Left ventricle myocardium inferior (tissue), 1 donor: Measurements from ENCODE around the gene PTPRN2. TPM values are rescaled to one million over a fixed set of nuclear protein-coding genes. Genes with fewer than 3 reads are reported as not detected.

ENCODE experiments used
- DNase-seq: peaks from one replicate; pipeline ENCODE4 v3.0.0-alpha.2; 2020
- H3K27ac ChIP-seq: fragments of 200-600 bp; replicated peaks from 2 replicates; pipeline ENCODE4 v1.8.0; 2021
- H3K27me3 ChIP-seq: fragments of 200-600 bp; 2 replicates; pipeline ENCODE4 v1.8.0; 2021; ENCODE audit warnings: low read depth
- H3K36me3 ChIP-seq: fragments of 200-600 bp; 2 replicates; pipeline ENCODE4 v1.8.0; 2021
- H3K4me1 ChIP-seq: fragments of 200-600 bp; 2 replicates; pipeline ENCODE4 v1.8.0; 2021
- H3K4me3 ChIP-seq: fragments of 200-600 bp; 2 replicates; pipeline ENCODE4 v1.8.0; 2021; ENCODE audit warnings: mild to moderate bottlenecking, moderate library complexity
- H3K9me3 ChIP-seq: fragments of 200-600 bp; replicated peaks from 2 replicates; pipeline ENCODE4 v1.8.0; 2021
- intact Hi-C: fragments of 100-400 bp; cut with micrococcal nuclease; formaldehyde crosslinking; loops from one replicate; pipeline ENCODE4 v1.11.0; 2022
- total RNA-seq: library from RNA; stranded (reverse); fragmentation: NEBNext Ultra II Directional; extraction: Animal tissue kit (Norgen Biotek cat#: 25700); gene quantifications from one replicate; pipeline ENCODE4 v1.2.1, GENCODE V29; 2021
- TF ChIP-seq, protein P1 (sequence below): fragments of 200-600 bp; IDR thresholded peaks from 2 replicates; pipeline ENCODE4 v1.8.0; 2021; ENCODE audit warnings: antibody characterized with exemption, mild to moderate bottlenecking, borderline replicate concordance
- donor health status: DM: no; HTN: yes; CAD: no; lungs with severe emphysema.

The PTPRN2 gene
- total RNA-seq, 1 donor from 2014 or later = 1.3 TPM

DNA sequence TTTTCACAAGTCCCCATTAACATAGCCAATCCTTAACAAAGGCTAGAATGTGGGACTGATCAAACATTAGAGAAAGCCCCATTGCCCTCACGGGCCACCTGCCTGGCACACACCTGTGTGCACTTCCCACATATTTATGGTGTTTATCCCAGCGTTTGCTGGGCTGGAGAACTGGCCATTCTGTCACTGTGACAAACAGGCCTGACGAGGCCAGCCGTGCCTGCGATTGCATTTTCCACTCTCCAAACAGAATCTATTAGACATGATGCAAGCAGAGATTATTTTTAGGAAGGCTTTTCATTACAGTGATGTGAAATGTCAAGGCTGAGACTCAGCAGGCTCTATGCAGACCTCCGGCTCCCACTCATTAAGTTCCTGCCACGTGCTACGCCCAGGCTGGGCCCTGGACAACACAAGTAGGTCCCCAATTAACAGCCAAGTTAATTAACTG is 20.4 kb downstream of the PTPRN2 start:
- Histone ChIP-seq H3K36me3 (no peaks in the 10 kb centered on the region), H3K27me3 (peaks cover 100% of the 10 kb centered on the region), H3K4me1 (peaks cover 5% of the 10 kb centered on the region), H3K4me3 (no peak overlapping the region), H3K27ac (no peak overlapping the region), H3K9me3 (no peaks in the 10 kb centered on the region)
- TF ChIP-seq, protein P1, sequence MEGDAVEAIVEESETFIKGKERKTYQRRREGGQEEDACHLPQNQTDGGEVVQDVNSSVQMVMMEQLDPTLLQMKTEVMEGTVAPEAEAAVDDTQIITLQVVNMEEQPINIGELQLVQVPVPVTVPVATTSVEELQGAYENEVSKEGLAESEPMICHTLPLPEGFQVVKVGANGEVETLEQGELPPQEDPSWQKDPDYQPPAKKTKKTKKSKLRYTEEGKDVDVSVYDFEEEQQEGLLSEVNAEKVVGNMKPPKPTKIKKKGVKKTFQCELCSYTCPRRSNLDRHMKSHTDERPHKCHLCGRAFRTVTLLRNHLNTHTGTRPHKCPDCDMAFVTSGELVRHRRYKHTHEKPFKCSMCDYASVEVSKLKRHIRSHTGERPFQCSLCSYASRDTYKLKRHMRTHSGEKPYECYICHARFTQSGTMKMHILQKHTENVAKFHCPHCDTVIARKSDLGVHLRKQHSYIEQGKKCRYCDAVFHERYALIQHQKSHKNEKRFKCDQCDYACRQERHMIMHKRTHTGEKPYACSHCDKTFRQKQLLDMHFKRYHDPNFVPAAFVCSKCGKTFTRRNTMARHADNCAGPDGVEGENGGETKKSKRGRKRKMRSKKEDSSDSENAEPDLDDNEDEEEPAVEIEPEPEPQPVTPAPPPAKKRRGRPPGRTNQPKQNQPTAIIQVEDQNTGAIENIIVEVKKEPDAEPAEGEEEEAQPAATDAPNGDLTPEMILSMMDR = no peak
- no peak for DNase-seq
- intact Hi-C loops = no loop called here

DNA sequence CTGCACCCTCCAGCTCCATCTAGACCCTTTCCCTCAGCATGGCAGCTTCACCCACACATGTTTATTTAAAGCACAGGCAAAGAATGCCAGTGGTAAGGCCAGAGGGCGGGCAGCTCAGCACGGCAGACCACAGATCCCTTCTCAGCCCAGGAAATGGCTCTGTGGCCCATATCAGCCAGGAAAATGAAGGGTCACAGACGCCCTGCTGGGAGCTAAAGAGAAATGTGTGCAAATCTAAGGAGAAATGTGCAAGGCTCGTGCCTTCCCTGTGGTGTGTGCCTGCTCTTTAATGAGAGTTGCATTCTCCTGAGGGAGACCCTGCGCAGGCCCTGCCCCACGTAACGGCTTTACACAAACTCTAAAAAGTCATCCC is 23.0 kb downstream of the PTPRN2 start:
- intact Hi-C loops = no loop called here
- H3K4me1 ChIP-seq = no peaks in the 10 kb centered on the region
- no peak overlapping the region for H3K4me3 ChIP-seq
- no peak overlapping the region for H3K27ac ChIP-seq
- H3K9me3 ChIP-seq = no peaks in the 10 kb centered on the region
- H3K27me3 ChIP-seq = peaks cover 95% of the 10 kb centered on the region
- TF ChIP-seq, protein P1 = no peak
- H3K36me3 ChIP-seq = no peaks in the 10 kb centered on the region
- DNase-seq = no peak

DNA sequence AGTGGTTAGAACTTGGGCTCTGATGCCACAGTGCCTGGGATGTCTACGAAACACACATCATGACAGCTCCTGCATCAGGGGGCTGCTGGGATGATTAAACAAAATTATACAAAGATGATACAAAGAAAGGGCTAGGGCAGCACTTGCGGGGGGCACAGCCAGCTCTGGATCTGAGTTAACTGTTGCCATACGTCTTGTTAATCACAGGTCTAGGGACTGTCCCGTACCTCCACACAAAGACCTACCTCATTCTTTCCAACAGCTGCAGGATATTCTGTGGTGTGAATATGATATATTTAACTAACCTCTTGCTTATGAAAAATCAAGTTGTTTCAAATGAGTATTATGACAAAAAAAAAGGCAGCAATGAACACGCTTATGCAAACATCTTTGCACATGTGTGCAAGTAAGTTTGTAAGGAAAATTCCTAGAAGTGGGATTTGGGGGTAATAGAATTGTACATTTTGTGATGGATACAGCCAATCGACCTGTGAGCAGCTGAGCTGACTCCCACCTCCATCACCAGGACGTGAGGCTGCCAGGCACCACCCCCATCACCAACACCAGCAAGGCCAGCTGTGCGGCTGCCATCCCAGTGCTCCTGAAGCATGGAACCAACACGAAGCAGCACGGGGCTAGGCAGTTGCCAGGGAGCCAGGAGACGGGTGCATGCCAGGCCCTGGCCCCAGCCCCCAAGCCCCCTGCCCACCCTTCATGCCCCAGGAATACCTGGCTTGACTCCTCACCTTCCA is 23.5 kb downstream of the PTPRN2 start:
- TF ChIP-seq, protein P1 = no peak
- Histone ChIP-seq H3K36me3 (no peaks in the 10 kb centered on the region), H3K4me1 (no peaks in the 10 kb centered on the region), H3K4me3 (no peak overlapping the region), H3K27me3 (peaks cover 89% of the 10 kb centered on the region), H3K27ac (no peak overlapping the region), H3K9me3 (no peaks in the 10 kb centered on the region)
- DNase-seq = no peak
- intact Hi-C loops = no loop called here

DNA sequence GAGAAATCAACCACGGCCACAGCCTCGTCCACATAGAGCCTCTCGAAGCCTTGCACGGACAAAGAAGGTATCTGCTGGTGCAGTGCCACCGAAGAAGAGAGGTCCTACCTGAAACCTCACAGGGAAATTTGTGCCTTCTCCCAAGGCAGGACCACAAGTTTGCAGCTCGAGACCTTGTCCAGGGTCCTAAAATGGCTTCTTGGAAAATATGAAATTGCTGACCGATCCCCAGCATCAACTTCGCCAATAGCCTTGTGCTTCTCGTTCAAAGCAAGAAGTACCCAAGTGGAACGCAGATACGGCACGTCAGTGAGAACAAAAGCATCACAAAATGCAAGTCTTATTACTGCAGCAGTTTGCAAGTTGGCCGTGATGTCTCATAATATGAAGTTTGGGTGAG is 24.6 kb downstream of the PTPRN2 start:
- Histone ChIP-seq H3K27me3 (peaks cover 79% of the 10 kb centered on the region), H3K36me3 (no peaks in the 10 kb centered on the region), H3K4me3 (no peak overlapping the region), H3K9me3 (no peaks in the 10 kb centered on the region), H3K27ac (no peak overlapping the region), H3K4me1 (no peaks in the 10 kb centered on the region)
- intact Hi-C loops = no loop called here
- TF ChIP-seq, protein P1 = no peak
- DNase-seq = no peak

DNA sequence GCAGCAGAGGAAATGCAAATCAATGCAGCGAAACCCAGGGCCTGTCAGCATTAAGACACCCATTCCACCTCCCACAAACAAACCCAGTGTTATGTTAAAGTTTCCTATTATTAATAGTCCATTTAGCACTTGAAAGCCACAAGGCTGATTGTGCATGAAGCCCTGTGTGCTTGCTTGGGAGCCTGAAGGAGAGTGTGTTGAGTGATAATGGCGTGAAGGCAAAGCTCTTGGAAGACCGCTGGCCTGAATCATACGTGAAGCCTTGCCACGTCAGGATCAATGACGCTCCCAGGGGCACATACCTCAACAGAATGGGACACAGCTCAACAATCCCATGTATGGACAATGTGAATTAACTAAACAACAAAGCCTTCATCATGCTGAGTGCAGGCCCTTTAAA is 25.1 kb downstream of the PTPRN2 start:
- DNase-seq = no peak
- no peaks in the 10 kb centered on the region for H3K36me3 ChIP-seq
- TF ChIP-seq, protein P1 = no peak
- no peaks in the 10 kb centered on the region for H3K4me1 ChIP-seq
- H3K27ac ChIP-seq = no peak overlapping the region
- H3K4me3 ChIP-seq = no peak overlapping the region
- peaks cover 79% of the 10 kb centered on the region for H3K27me3 ChIP-seq
- H3K9me3 ChIP-seq = no peaks in the 10 kb centered on the region
- intact Hi-C loops = no loop called here
